ENCODE results near the gene ADARB2.

ADARB2 gene

DNA sequence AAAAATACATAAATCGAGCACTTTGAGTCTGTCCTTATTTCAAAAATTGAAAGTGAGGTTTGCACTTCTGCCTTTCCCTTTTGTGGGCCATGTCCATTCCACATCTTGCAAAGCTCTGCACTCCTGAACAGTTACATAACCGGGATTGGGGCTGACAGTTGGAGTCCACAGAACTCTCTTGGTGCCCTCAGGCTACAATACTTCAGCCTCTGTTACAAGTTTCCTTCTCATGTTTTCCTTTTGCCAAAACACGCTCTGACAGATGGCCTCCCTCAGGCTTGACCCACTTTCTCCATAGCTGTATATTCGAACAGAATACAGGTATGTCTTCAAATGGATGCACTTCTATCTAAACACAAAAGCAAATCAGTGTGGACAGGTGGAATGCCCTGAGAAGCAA is 345.2 kb downstream of the ADARB2 start:
- DNase-seq (ENCODE audit: low read depth), result no peak

DNA sequence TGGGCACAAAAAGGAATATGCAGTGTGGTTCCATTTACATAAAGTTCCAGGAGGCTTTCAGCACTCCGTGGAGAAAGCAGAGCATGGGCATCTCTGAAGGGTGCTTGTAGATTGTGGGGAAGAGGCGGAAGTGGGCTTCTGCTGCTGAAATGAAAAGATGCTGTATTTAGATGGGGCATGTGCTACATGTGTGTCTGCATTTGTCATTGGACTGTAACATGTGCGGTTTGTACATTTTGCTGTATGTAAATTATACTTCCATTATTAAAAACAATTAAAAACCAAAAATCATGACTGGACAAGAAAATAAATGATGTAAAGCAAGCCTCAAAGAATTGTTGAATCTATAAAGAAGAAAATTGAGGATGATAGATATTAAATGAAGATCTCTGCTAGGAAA is 347.1 kb downstream of the ADARB2 start:
- DNase-seq (ENCODE audit: low read depth), result no peak

DNA sequence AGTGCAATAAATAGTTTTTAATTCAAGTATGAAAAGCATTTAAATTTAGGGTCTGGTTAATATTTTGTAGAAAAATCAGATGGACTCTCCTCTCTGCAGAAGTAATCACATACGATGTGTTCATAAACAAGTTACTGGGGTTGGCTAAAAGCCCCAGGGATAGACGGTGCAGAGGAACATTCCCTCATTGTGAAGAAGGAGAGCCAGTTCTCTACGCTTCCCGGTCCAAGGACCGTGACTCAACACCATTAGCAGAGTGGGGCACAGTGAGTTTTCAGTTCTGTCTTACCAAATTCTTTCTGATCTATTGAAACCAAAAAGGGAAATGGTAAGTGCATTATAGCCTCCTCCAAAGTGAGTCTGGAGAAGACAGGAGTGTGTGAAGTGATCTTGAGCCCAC is 353.3 kb downstream of the ADARB2 start:
- DNase-seq (ENCODE audit: low read depth), result no peak

DNA sequence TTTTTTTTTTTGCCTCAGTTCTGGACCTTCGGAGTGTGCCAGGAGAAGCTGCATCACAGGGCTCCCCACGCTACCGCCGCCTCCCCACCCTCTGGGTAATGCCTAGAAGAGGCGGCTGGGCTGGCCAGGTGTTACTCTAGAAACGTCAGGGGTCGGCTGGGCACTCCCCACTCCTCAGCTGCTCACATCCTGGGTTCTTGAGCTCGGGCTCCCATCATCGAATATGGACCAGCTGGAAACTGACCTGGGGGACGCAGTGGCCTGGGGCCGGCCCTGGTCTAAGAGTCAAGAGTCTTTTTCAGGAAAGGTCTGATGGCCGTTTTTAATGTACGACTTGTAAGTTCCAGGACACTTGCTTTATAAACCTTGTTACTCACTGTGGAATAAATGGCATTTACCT is 354.6 kb downstream of the ADARB2 start:
- DNase-seq (ENCODE audit: low read depth), result no peak

DNA sequence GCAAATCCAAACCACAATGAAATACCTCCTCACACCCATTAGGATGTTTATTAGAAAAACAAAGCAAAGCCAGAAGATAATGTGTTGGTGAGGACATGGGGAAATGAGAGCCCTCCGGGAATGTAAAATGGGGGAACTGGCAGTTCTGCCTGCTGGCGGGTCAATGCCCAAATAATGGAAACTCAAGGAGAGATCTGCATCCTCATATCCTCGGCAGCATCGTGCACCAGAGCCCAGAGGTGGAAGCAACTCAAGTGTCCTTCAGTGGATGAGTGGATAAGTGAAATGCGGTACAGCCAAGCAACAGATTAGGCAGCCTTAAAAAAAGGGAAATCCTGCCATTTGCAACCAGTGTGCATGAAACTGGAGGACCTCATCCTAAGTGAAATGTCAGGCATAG is 356.0 kb downstream of the ADARB2 start:
- no peak for DNase-seq (ENCODE audit: low read depth)

DNA sequence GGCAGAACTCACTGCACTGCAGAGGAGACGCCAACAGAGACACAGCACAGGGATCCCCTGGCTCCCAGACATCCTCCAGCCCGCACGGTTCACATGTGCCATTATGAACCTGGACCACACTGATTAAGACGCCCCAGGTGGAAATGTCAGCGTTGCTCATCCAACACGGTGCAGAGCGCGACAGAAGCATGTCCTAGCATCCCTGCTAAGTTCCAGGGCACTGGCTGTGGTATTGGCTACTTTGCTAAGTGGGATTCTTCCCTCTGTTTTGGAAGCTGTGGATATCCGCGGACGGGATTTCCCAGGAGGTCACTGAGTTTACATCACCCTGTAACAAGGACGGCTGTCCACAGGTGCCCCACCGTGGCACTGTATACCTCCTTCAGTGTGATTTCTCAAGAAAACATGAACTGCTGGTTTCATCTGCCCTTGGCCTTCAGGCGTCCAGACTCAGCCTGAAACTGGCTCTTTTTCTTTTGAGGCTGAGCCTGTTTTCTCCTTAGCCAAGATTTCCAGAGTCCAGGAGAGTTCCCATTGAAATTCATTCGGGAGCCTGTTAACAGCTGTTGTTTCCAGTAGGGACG is 357.1 kb downstream of the ADARB2 start:
- no peak for DNase-seq (ENCODE audit: low read depth)

DNA sequence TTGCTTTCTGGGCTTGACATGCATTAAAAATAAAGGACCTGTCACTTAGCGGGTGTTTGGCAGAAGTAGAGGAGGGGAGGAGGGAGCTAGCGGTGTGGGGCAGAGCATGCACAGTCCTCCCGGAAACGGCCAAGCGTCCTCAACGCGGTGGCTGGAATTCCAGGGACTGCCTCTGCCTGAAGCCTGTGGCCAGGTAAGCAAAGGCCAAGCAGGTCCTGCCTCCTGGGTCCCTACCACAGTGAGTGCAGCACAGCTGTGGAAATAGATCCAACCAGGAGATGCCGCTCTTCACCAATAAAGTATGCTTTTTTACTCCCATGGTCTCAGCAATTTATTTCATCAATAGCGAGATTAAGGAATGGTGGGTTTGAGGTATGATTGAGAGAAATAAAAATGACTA is 357.7 kb downstream of the ADARB2 start:
- no peak for DNase-seq (ENCODE audit: low read depth)

DNA sequence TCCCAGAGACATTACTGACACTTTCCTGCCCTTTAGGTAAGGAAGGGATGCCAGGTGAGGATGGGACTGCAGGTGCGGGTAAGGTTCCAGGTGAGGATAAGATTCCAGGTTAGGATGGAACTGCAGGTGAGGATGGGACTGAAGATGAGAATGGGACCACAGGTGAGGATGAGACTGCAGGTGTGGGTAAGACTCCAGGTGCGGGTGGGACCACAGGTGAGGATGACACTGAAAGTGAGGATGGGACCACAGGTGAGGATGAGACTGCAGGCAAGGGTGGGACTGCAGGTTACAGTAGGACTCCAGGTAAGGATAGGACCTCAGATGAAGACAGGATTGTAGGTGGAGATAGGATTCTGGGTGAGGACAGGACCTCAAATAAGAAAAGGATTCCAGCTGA is 358.9 kb downstream of the ADARB2 start:
- no peak for DNase-seq (ENCODE audit: low read depth)

DNA sequence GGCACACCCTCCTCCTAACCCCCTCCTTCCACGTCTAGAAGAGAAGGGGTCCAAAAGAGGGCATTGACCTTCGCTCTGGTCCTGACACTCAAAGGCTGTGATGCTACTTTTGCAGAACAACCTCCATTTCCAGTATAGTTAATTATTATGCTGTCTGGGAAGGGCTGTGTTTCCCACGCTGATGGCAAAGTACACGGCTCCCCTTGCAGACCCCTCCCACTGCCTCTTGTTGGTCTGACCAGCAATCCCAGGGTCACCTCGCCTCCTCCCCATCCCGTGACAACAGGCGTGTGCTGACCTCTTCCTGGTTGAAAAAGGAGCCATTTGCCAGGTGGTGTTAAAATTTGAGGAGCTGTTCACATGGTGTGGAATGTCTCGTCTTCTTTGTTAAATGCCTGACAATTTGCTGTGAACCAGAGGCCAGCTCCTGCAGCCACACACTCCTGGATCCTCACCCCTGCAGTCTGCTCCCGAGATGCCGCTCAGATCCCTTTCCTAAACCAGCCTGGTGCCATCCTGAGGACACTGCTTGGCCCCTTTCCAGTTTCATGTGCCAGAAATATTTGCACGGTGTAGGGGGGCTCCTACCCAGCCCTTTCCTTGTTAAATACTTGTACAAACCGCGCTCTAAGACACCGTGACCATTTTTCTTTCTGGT is 359.5 kb downstream of the ADARB2 start:
- no peak for DNase-seq (ENCODE audit: low read depth)

DNA sequence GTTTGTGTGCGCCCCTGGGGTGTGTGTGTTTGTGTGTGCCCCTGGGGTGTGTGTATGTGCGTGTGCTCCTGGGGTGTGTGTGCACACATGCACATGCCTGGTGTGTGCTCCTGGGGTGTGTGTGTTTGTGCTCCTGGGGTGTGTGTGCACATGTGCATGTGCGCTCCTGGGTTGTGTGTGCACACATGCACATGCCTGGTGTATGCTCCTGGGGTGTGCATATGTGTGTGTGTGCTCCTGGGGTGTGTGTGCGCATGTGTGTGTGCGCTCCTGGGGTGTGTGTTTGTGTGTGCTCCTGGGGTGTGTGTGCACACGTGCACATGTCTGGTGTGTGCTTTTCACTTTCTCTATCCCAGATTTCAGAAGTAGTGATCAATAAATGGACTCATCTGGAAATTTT is 360.1 kb downstream of the ADARB2 start:
- no peak for DNase-seq (ENCODE audit: low read depth)

DNA sequence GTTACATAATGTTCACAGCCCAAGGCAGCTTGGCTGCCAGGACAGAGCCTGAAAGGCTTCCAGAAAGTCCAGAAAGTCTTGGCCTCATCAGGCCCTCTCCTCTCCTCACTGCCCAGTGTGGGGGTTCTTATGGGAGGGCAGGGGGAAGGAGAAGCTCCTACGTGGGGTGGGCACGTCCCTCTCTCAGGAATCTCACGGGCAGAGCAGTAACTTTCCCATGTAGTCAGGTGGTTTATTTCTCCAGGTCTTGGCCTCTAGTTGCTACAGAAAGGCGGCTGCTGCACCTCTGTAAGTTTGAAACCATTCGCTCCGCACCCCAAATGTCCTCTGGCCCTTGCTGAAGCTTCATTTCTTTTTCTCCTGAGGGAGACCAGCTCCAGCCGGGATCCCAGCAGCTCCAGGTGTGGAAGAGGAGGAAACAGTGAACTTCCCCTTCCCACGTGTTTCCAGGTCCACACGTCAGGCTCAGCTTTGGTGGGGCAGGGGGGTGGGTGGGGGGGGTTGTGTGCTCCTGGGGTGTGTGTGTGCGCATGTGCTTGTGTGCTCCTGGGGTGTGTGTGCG is 360.9 kb downstream of the ADARB2 start:
- DNase-seq (ENCODE audit: low read depth), result no peak

DNA sequence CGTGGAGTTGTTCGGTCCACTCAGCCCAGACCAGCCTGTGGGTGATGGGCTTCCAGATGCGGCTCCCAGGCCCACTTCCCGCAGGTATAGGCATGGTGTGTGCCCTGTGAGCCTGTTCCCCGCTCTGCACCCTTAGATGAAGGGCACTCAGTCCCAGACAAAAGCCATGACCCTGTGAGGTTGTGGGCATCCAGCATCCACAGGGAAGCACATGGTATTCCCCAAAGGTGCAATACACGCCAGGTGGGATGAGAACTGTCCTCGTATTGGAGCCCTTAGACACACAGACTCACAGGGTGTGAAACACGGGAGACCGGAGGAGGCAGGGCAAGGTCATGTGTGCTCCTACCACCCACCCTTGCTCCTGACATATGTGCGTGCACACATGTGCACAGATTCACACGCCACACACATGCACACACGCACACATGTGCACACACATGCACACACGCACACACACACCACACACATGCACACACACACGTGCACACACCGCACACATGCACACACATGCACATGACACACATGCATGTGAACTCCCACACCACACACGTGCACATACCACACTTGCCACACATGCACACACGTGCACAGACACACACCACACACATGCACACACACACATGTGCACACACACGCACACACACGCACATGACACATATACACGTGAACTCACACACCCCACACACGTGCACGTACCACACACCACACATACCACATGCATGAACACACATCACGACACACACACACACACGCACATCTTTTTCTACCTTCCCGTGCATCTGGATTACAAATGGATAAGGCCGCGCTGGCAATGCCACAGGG is 361.8 kb downstream of the ADARB2 start:
- DNase-seq (ENCODE audit: low read depth), result no peak

DNA sequence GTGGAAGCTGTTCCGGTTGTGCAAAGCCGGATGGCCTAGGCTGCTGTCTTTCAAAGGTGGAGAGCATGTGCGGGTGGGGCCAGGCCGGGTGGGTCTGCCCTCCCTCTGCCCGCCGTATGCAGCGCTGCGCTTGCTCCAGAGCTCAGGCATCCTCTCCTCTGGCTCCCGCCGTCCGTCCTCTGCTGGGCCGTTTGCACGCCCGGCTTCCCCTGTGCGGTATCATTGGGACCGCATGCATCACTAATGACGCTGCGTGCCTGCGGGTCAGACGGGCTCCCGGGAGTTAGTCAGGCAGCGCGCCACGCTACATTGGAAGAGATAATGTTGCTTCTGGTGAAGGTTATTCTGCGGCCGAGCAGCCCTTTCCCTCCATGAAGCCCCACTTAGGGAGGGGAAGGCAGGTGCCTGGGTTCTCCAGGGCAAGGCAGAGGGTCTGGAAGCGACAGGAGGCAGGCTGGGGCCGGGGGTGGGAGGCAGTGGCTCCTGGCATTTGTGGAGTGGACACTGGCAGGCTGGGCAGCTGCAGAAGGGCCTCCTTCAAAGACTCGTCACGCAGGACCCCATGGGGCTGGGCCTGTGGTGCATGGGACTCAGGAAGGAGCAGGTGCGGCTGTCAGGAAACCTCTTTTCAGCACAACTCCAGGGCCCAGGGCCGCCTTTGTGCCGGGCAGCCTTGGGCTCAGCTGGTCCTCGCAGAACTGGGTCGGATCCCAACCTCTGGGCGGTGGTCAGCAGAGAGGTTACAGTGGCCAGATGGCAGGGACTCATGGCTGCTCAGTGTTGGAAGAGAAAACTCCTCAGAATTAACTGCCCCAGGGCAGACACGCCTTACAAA is 362.6 kb downstream of the ADARB2 start:
- DNase-seq (ENCODE audit: low read depth), result no peak

DNA sequence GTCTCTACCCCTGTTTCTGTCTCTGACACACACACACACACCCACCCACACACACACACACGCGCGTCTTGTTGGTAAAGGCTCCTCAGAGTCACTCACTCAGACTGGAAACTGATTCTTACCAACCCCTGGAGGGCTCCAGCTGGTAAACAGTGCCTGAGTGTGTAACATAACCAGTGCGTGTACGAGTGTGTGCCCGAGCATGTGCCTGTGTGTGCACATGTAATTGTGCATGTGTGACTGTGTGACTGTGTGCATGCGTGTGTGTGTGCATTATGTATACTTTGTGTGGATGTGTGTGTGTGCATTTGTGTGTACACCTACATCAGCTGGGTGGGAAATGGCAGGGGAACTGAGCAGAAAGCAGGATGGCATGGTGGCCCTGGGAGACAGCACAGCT is 364.0 kb downstream of the ADARB2 start:
- no peak for DNase-seq (ENCODE audit: low read depth)

DNA sequence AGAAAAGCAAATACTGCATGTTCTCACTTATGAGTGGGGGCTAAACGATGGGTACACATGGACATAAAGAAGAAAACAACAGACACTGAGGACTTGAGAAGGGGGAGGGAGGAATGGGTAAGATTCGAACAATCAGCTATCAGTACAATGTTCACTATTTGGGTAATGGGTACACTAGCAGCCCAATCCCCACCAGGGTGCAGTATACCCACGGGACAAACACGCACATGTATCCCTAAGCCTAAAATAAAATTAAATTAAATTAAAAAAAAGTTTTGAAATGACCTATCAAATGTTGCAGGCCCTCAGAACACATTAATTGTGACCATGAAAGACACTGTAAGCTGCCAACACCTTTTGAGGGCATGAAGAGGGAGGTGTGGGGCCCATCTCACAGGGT is 365.1 kb downstream of the ADARB2 start:
- no peak for DNase-seq (ENCODE audit: low read depth)

DNA sequence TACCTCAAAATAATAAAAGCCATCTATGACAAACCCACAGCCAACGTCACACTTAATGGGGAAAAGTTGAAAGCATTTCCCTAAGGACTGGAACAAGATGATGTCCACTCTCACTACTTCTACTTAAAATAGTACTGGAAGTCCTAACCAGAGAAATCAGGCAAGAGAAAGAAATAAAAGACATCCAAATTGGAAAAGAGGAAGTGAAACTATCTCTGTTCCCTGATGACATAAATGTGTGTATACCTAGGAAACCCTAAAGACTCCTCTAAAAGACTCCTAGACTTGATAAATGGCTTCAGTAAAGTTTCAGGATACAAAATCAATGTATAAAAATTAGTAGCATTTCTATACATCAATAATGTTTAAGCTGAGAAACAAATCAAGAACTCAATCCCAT is 367.0 kb downstream of the ADARB2 start:
- DNase-seq (ENCODE audit: low read depth), result no peak

DNA sequence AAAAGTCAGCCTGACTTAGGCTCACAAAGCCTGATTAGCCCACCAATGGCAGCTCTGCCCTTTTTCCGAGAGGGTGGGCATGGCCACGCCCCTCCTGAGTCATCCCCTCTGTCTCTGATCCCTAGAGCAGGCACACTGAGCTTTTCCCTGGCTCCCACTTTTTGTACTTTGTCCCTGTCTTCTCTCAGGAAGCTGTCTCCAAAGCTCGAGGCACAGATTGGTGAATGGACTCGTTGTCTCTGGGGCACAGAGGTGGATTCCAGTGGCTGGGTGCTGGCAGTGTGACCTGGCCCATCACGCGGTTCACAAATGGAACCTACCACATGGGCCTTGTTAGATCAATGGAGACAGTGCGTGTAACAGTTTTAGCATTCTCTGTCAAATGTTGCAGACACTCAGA is 367.7 kb downstream of the ADARB2 start:
- no peak for DNase-seq (ENCODE audit: low read depth)

DNA sequence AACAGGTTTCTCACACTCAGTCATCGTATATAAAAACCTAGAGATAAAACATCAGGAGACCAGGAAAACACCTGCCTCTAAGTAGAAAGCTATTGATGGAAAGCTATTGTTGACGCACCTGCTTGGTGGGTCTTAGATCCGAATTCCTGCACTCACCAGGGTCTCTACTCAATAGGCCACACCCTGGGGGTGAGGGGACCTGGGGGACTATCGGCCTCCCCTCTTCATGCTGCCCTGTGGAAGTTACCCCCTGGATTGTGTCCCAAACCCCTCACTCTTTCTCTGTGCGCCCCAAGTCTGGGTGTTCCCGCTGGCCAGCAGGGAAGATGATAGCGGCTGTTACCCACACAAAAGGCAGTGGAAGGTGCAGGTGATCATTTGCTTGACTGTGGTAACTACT is 368.1 kb downstream of the ADARB2 start:
- DNase-seq (ENCODE audit: low read depth), result no peak

DNA sequence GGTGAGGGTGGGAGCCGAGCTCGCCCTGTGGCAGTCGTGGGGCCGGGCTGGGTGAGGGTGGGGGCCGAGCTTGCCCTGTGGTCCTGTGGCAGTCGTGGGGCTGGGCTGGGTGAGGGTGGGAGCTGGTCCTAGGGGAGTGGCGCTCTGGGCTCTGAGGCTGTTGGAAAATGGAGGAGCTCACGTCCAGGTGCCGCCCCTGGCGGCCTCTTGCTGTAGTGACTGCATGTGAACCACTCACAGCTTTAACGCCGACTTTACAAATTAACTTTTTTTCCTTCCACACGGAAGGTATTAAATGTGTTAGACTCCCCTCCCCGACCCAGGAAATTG is 368.5 kb downstream of the ADARB2 start:
- DNase-seq (ENCODE audit: low read depth), result no peak

DNA sequence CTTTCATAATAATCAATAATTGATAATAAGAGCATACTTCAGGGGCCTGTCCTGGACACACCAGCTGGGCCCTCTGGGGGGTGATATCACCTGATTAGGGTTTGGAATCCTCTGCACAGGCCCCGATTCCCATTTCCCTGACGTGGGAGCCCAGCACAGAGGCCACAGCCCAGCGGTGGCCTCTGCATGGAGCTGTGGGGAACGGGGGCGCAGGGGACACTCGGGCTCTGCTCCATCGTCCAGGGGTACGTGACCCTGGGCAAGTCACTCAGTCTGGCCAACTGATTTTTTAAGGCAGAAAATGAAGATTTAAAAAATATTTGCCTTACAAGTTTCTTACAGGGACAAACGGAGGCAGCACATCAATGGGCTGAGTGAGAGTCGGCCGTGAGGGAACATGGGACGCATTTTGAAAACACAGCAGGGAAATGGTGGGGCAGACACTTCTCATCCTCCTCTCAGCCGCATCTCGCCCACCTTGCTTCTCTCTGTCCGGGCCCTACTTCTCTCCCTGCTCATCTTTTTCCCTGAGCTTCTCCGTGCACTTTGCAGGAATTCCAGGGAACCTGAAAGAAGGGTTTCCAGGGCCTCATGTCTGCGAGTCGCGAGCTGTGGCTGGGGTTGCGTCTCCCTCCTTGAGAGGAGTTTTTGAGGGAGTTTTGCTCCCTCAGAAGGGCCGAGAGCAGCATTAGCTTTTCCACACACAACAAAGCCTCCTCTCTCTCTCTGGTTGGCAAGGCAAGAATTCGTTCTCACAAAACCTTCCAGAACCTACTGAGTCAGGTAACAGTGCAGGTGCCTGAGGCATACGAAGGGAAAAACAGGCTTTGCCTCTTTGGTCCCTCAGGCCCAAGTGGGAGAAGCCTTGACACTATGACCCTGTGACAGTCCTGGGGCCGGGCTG is 369.1 kb downstream of the ADARB2 start:
- DNase-seq (ENCODE audit: low read depth), result no peak

DNA sequence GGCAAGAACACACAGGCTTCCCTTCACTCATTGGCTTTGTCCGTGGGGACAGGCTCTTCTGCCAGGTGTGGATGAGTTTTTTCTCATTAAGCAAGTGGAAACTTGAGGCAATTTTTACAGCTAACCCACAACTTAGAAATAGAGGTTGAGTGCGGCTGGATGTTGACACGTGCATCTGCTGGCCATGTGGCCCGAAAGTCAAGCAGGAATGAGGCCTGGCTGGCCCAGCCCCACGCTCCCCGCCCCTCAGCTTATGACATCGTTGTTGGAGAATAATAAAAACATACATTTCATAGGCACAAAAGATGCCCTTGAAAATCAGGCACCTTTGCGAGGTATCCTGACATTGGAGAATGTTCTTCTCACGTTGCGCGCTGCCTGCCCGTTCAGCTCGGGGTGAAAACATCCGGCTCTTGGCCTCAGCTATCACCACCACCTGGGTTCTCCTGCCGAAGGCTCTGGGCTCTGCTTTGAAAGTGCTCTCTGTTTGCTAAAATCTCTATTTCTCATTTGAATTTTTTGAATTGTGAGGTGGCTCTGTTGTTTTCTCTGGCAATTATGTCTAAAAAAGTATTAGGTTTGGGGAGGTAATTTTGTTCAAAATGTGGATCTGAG is 370.4 kb downstream of the ADARB2 start:
- no peak for DNase-seq (ENCODE audit: low read depth)
